Natural killer cell treated with Interleukin-12 subunit alpha and Interleukin-12 subunit beta and Interleukin-15 and Interleukin-18, amount 100 ng/mL, for 72 hours (primary cell): ENCODE results near the gene C1orf21. TPM values are rescaled to one million over a fixed set of nuclear protein-coding genes. Genes with fewer than 3 reads are reported as not detected.

ENCODE experiments used
- ATAC-seq, 2 donors: fragments of 150-1000 bp; cut with Tn5 transposase in 1 of 2; sonication (Bioruptor Pico), chemical (Tn5 transposase) in 1 of 2; 2 replicates each; pipeline ENCODE4 v1.10.0; 2021
- DNase-seq: peaks from one replicate; pipeline ENCODE4 v3.0.0; 2022; ENCODE audit warnings: low spot score
- H3K27ac Mint-ChIP-seq, 2 donors: 1 replicate in 1 of 2; 2 replicates in 1 of 2; pipeline ENCODE4 v1.8.0; 2022; ENCODE audit warnings: mixed read lengths in 2 of 2, mild to moderate bottlenecking in 1 of 2, moderate library complexity in 1 of 2
- H3K27me3 Mint-ChIP-seq, 2 donors: 1 replicate in 1 of 2; 2 replicates in 1 of 2; pipeline ENCODE4 v1.8.0; 2022; ENCODE audit warnings: mixed read lengths in 2 of 2
- H3K36me3 Mint-ChIP-seq: one replicate; pipeline ENCODE4 v1.8.0; 2022; ENCODE audit warnings: mixed read lengths
- H3K4me1 Mint-ChIP-seq, 2 donors: 1 replicate in 1 of 2; 2 replicates in 1 of 2; pipeline ENCODE4 v1.8.0; 2022; ENCODE audit warnings: low read depth in 2 of 2, mixed read lengths in 2 of 2, mild to moderate bottlenecking in 1 of 2
- H3K4me3 Mint-ChIP-seq: one replicate; pipeline ENCODE4 v1.8.0; 2022; ENCODE audit warnings: mixed read lengths
- H3K9me3 Mint-ChIP-seq: 2 replicates; pipeline ENCODE4 v1.8.0; 2022; ENCODE audit warnings: mixed read lengths
- total RNA-seq, 2 donors: library from RNA; stranded (reverse); gene quantifications; one replicate each; pipeline ENCODE4 v1.2.3, GENCODE V29; 2022

Gene C1orf21
- total RNA-seq, 2 donors from 2014 or later = 18.0 to 28.3 TPM

DNA sequence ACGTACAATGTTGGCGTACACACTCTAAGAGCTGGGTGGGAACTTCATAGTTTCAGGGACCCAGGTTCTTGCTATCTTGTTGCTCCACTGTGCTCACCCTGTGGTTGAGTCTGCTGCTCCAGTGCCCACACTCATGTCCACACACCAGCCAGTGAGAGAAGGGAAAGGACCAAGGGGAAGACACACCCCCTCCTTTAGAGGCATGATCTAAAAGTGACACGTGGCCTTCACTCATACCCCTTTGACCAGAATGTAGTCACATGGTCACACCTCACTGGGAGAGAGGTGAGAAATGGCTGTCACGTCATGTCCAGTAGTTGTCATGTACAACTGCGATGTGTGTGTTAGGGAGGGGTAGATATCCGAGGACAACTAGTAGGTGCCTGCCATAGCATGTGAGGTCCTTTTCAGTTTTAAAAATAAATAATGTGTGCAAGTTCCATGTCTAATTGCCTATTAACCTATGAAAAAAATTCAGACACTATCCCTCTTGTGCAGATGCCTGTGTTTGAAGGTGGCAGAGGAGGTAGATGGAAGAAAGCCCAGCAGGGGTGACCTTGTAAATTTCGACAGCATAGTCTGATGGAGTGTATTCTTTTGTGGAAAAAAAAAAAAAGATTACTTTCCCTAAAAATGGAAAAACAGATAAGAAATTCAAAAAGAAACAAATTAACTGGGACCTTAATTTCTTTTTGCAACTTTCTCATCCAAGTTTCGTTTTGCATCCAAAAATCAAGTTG is 149.6 kb downstream of the C1orf21 start:
- H3K27me3 Mint-ChIP-seq = no peaks in the 10 kb centered on the region
- peaks cover 55 to 59% of the 10 kb centered on the region in 2 donors for H3K4me1 Mint-ChIP-seq
- peak; percentile 76 to 78 for ATAC-seq
- H3K36me3 Mint-ChIP-seq = peaks cover 46% of the 10 kb centered on the region
- H3K4me3 Mint-ChIP-seq = no peak overlapping the region
- DNase-seq = no peak
- H3K9me3 Mint-ChIP-seq = peaks cover 14% of the 10 kb centered on the region
- H3K27ac Mint-ChIP-seq = peak overlapping the region; percentile 32 to 90

DNA sequence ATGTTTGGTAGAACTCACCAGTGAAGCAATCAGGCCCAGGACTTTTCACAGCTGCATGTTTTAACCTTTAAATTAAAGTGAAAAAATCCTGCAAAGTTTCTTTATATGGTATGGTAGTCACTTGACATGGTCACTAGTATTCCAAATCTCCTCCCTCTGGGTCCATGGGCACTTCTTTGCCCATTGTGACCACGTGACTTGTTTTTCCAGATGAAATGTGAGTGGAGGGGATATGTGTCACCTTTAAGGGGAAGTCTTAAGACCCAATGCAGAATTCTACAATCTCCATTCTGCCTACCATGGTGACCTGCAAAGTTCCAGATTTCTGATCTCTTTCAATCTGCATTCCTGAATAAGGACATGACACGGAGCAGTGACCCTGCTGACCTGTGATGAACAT is 152.8 kb downstream of the C1orf21 start:
- Mint-ChIP-seq H3K36me3 (peaks cover 38% of the 10 kb centered on the region), H3K4me1 (peaks cover 33 to 45% of the 10 kb centered on the region in 2 donors), H3K27ac (peak overlapping the region; percentile 14 to 21), H3K4me3 (no peak overlapping the region), H3K27me3 (no peaks in the 10 kb centered on the region), H3K9me3 (peaks cover 12% of the 10 kb centered on the region)
- DNase-seq = no peak
- ATAC-seq = no peak

GRCh38 chr1:184541537-184542152 is 154.8 kb downstream of the C1orf21 start:
- Mint-ChIP-seq H3K27me3 (no peaks in the 10 kb centered on the region), H3K9me3 (peaks cover 3% of the 10 kb centered on the region), H3K4me3 (no peak overlapping the region), H3K4me1 (peaks cover 18 to 43% of the 10 kb centered on the region in 2 donors), H3K27ac (peak overlapping the region in 1 of 2 donors; percentile 65), H3K36me3 (peaks cover 23% of the 10 kb centered on the region)
- ATAC-seq = no peak
- DNase-seq = no peak

GRCh38 chr1:184542291-184542690 is 155.5 kb downstream of the C1orf21 start:
- no peaks in the 10 kb centered on the region for H3K27me3 Mint-ChIP-seq

DNA sequence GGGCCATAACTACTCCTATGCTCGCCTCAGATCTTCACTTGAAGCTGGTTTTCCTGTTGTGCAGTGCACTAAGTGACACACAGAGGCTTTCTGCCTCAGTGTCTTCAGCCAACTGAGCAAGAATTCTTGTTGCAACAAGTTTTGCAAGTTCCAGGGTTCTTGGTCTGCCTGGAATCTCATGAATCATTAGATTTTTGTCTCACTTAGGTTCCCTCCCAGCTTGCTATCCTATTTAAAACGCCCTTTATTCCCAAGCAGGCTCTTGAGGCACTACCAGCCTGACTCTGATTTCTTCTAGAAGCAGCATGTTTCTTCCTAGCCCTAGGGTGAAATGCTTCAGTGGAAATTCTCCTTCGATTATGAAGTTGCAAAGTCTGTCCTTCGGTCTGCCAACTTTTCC is 158.8 kb downstream of the C1orf21 start:
- Mint-ChIP-seq H3K4me3 (no peak overlapping the region), H3K36me3 (no peaks in the 10 kb centered on the region), H3K9me3 (no peaks in the 10 kb centered on the region), H3K4me1 (peaks cover 6 to 24% of the 10 kb centered on the region in 2 donors), H3K27me3 (no peaks in the 10 kb centered on the region), H3K27ac (peak overlapping the region in 1 of 2 donors; percentile 25)
- DNase-seq (no peak), ATAC-seq (no peak)

More at GRCh38 chr1:184542291-184542690, 155.5 kb downstream of the C1orf21 start:
- Mint-ChIP-seq H3K27ac (peak overlapping the region in 1 of 2 donors; percentile 65), H3K4me3 (no peak overlapping the region), H3K9me3 (peaks cover under 1% of the 10 kb centered on the region), H3K36me3 (peaks cover 18% of the 10 kb centered on the region), H3K4me1 (peaks cover 18 to 43% of the 10 kb centered on the region in 2 donors)
- DNase-seq (no peak), ATAC-seq (no peak)

GRCh38 chr1:184552446-184552845 is 165.6 kb downstream of the C1orf21 start:
- Mint-ChIP-seq H3K4me3 (no peak overlapping the region), H3K36me3 (peaks cover 4% of the 10 kb centered on the region), H3K4me1 (peaks cover 14 to 30% of the 10 kb centered on the region in 2 donors), H3K27me3 (no peaks in the 10 kb centered on the region), H3K9me3 (no peaks in the 10 kb centered on the region), H3K27ac (peak overlapping the region; percentile 35 to 74)
- ATAC-seq (no peak), DNase-seq (no peak)

DNA sequence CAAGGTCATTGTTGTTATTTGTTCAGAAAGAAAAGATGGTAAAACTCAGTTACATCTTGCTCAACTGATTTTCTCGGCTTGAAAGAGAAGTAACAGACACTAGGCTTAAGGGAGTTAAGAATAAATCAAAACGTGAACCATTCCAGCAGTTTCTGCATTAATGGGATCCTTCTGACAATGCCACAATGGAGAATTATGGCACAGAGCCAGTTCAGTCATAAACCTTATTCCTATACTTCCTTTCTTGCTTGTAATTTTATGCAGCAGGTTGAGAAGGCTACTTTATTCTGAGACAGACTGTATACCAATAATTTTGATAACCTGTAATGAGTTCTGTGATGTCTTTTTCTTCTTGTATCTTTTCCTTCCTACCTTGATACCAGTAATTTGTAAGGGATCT is 167.0 kb downstream of the C1orf21 start:
- DNase-seq (no peak), ATAC-seq (no peak)
- no peaks in the 10 kb centered on the region for H3K27me3 Mint-ChIP-seq
- H3K27ac Mint-ChIP-seq = no peak overlapping the region
- no peak overlapping the region for H3K4me3 Mint-ChIP-seq
- peaks cover 4% of the 10 kb centered on the region for H3K36me3 Mint-ChIP-seq
- H3K9me3 Mint-ChIP-seq = no peaks in the 10 kb centered on the region
- peaks cover 22 to 40% of the 10 kb centered on the region in 2 donors for H3K4me1 Mint-ChIP-seq

GRCh38 chr1:184555665-184556641 is 169.1 kb downstream of the C1orf21 start:
- no peak for DNase-seq
- Mint-ChIP-seq H3K9me3 (no peaks in the 10 kb centered on the region), H3K36me3 (peaks cover 4% of the 10 kb centered on the region), H3K27ac (peak overlapping the region in 1 of 2 donors; percentile 50), H3K4me1 (peaks cover 22 to 53% of the 10 kb centered on the region in 2 donors), H3K27me3 (no peaks in the 10 kb centered on the region), H3K4me3 (no peak overlapping the region)
- ATAC-seq = no peak

GRCh38 chr1:184556665-184557064 is 169.8 kb downstream of the C1orf21 start:
- Mint-ChIP-seq H3K4me3 (no peak overlapping the region), H3K27me3 (no peaks in the 10 kb centered on the region), H3K9me3 (no peaks in the 10 kb centered on the region), H3K36me3 (peaks cover 4% of the 10 kb centered on the region), H3K27ac (peak overlapping the region in 1 of 2 donors; percentile 83), H3K4me1 (peaks cover 22 to 53% of the 10 kb centered on the region in 2 donors)
- DNase-seq (no peak), ATAC-seq (no peak)

DNA sequence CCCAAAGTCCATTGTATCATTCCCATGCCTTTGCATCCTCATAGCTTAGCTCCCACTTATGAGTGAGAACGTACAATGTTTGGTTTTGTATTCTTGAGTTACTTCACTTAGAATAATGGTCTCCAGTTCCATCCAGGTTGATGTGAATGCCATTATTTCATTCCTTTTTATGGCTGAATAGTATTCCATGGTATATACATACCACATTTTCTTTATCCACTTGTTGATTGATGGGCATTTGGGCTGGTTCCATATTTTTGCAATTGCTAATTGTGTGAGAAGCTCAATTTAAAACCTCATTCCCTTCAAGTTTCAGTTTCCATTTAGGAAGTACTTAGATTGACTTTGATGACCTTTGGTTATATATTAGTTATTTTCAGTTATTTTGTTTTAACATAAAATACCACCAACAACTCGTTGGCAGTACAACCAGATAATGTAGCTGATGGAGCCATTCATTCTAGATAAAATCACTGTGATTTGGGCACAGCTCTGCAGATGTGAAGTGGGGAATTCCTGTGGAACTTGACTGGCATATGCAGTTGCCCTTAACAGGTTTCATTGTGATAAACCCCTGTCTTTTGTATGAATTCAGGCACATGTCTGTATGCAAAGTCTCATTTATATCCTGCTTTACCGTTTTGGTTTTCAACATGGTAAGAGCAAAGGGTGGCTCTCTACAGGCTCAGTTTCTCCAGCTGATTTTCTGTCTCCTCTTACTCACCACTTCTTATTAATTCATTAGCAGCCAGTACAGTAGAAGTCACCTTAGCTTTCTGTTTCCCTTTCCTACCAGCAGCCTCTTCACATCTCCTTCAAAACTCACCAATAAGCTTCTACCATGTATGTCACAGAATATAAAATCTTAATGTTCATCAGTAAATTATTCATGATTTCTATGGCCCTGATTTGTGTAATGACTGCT is 170.9 kb downstream of the C1orf21 start:
- peak in 1 of 2 donors; percentile 53 for ATAC-seq
- Mint-ChIP-seq H3K36me3 (peaks cover 4% of the 10 kb centered on the region), H3K9me3 (no peaks in the 10 kb centered on the region), H3K4me3 (no peak overlapping the region), H3K27ac (peak overlapping the region in 1 of 2 donors; percentile 83), H3K27me3 (no peaks in the 10 kb centered on the region), H3K4me1 (peaks cover 30 to 58% of the 10 kb centered on the region in 2 donors)
- no peak for DNase-seq

GRCh38 chr1:184558691-184559090 is 171.9 kb downstream of the C1orf21 start:
- Mint-ChIP-seq H3K4me3 (no peak overlapping the region), H3K36me3 (no peaks in the 10 kb centered on the region), H3K4me1 (peaks cover 30 to 61% of the 10 kb centered on the region in 2 donors), H3K27ac (peak overlapping the region; percentile 20 to 83), H3K9me3 (no peaks in the 10 kb centered on the region), H3K27me3 (no peaks in the 10 kb centered on the region)
- DNase-seq = no peak
- ATAC-seq = no peak

DNA sequence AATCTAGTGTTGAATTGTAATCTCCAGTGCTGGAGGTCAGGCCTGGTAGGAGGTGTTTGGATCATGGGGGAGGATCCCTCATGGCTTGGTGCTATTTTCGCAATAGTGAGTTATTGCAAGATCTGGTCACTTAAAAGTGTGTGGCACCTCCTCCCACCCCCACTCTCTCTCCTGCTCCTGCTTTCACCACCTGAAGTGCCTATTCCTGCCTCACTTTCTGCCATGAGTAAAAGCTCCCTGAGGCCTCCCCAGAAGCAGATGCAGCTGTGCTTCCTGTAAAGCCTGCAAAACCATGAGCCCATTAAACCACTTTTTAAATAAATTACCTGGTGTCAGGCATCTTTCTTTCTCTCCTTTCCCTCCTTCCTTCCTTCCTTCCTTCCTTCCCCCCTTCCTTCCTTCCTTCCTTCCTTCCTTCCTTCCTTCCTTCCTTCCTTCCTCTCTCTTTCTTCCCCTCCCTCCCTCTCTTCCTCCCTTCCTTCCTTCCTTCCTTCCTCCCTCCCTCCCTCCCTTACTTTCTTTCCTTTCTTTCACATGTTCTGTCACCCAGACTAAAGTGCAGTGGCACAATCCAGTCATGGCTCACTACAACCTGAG is 172.4 kb downstream of the C1orf21 start:
- Mint-ChIP-seq H3K4me1 (peaks cover 30 to 58% of the 10 kb centered on the region in 2 donors), H3K4me3 (no peak overlapping the region), H3K36me3 (no peaks in the 10 kb centered on the region), H3K27me3 (no peaks in the 10 kb centered on the region), H3K27ac (peak overlapping the region; percentile 20 to 83), H3K9me3 (no peaks in the 10 kb centered on the region)
- ATAC-seq (no peak), DNase-seq (no peak)
